ENCODE results near the gene SSR4.

SSR4 gene

DNA sequence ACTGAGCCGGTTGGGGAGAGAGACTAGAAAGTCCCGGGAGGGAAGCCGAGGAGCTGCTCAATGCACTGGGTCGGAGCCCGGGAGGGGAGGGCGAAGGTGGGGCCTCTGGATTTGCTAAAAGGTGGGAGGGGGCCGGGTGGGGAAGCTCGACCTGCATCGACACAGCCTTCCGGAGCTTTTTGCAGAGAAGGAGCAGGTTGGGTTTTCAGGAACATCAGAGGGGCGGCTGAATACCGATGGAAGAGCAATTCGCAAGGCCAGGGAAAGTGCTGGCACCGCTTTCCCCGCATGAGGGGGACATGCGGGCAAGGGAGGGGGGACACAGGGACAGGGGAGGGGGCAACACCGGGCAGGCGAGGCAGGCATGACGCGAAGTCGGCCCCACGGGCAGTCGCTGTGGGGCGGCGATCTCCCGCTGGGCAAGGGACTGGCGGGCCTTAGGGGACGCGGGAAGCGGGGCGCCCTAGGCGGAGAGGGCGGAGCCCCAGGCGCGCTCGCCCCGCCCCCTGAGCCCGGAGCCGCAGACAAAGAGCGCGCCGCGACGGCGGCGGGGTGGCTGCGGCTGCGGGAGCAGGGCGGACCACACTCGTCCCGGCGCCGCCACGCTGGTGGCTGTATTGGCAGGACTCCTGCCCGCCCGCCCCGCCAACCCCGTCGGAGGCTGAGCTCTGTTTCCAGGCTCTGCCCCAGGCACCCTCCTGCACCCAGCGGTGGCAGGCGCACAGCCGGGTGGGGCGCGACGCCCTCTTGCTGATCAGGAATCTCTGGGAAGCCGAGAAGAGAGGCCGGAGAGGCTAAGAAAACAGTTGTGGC lies 24.3 kb downstream of the SSR4 start:
- H3K4me3 ChIP-seq (ENCODE audit: low read depth, low read length), result peak overlapping the region; percentile 27
- no peak overlapping the region for H3K27ac ChIP-seq (ENCODE audit: extremely low read depth, low read depth, low read length)
- no peaks in the 10 kb centered on the region for H3K9me3 ChIP-seq (ENCODE audit: control insufficient read depth, insufficient read depth, low read depth, low read length)
- no peaks in the 10 kb centered on the region for H3K36me3 ChIP-seq (ENCODE audit: control insufficient read depth in 2 of 2, insufficient read depth in 1 of 2, low read length in 2 of 2)
- CTCF ChIA-PET, result interaction anchor here (0.6 to 1.8 kb wide), 3 partner anchors 128 to 878 kb away, joined by 3 to 6 read pairs (median 4); no protein-coding TSS in a partner anchor
- H3K4me1 ChIP-seq (ENCODE audit: control insufficient read depth, insufficient read depth, low read length), result no peaks in the 10 kb centered on the region
- POLR2A ChIA-PET, result interaction anchor here (1.0 to 2.1 kb wide), 6 partner anchors 9 to 153 kb away, joined by 3 to 12 read pairs (median 3); partner anchors contain the start of genes HCFC1, IDH3G and SSR4
- TF ChIP-seq, protein P1, sequence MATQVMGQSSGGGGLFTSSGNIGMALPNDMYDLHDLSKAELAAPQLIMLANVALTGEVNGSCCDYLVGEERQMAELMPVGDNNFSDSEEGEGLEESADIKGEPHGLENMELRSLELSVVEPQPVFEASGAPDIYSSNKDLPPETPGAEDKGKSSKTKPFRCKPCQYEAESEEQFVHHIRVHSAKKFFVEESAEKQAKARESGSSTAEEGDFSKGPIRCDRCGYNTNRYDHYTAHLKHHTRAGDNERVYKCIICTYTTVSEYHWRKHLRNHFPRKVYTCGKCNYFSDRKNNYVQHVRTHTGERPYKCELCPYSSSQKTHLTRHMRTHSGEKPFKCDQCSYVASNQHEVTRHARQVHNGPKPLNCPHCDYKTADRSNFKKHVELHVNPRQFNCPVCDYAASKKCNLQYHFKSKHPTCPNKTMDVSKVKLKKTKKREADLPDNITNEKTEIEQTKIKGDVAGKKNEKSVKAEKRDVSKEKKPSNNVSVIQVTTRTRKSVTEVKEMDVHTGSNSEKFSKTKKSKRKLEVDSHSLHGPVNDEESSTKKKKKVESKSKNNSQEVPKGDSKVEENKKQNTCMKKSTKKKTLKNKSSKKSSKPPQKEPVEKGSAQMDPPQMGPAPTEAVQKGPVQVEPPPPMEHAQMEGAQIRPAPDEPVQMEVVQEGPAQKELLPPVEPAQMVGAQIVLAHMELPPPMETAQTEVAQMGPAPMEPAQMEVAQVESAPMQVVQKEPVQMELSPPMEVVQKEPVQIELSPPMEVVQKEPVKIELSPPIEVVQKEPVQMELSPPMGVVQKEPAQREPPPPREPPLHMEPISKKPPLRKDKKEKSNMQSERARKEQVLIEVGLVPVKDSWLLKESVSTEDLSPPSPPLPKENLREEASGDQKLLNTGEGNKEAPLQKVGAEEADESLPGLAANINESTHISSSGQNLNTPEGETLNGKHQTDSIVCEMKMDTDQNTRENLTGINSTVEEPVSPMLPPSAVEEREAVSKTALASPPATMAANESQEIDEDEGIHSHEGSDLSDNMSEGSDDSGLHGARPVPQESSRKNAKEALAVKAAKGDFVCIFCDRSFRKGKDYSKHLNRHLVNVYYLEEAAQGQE (tag by site-specific recombination; IDR thresholded peaks at IDR 0.05), result no peak
- TF ChIP-seq ZNF473 (tag by site-specific recombination; IDR thresholded peaks at IDR 0.05) (no peak), ZNF521 (tag by site-specific recombination; IDR thresholded peaks at IDR 0.05) (no peak), ZBTB1 (tag by site-specific recombination; IDR thresholded peaks at IDR 0.05) (no peak), ZNF292 (tag by site-specific recombination; IDR thresholded peaks at IDR 0.05; ENCODE audit: borderline replicate concordance, low read depth) (no peak), ZBTB48 (tag by site-specific recombination; IDR thresholded peaks at IDR 0.05) (peak; percentile 96), ZNF76 (tag by site-specific recombination; IDR thresholded peaks at IDR 0.05; ENCODE audit: borderline replicate concordance, low read depth) (no peak), OSR2 (tag by site-specific recombination; IDR thresholded peaks at IDR 0.05) (no peak), HOXA7 (CRISPR knock-in tag; IDR thresholded peaks at IDR 0.05; ENCODE audit: borderline replicate concordance) (no peak), ZNF174 (tag by site-specific recombination; IDR thresholded peaks at IDR 0.05) (no peak), ZBTB21 (tag by site-specific recombination; IDR thresholded peaks at IDR 0.05) (no peak), BCL11A (tag by site-specific recombination; IDR thresholded peaks at IDR 0.05; ENCODE audit: low read depth) (no peak), HOXD13 (CRISPR knock-in tag; IDR thresholded peaks at IDR 0.05; ENCODE audit: borderline replicate concordance) (no peak), ZNF350 (tag by site-specific recombination; IDR thresholded peaks at IDR 0.05) (no peak), TRIM28 (IDR thresholded peaks at IDR 0.05; ENCODE audit: borderline replicate concordance, low read length) (no peak), ZNF146 (tag by site-specific recombination; IDR thresholded peaks at IDR 0.05) (no peak), ELK4 (IDR thresholded peaks at IDR 0.05; ENCODE audit: borderline replicate concordance, low read depth, low read length) (no peak), ZNF24 (tag by site-specific recombination; IDR thresholded peaks at IDR 0.05) (no peak), GLI2 (tag by site-specific recombination; IDR thresholded peaks at IDR 0.05; ENCODE audit: borderline replicate concordance, low read depth) (no peak), ZNF280D (tag by site-specific recombination; IDR thresholded peaks at IDR 0.05) (no peak), FEZF1 (tag by site-specific recombination; IDR thresholded peaks at IDR 0.05) (no peak), ZIC2 (tag by site-specific recombination; IDR thresholded peaks at IDR 0.05) (peak; percentile 87), KLF1 (tag by site-specific recombination; IDR thresholded peaks at IDR 0.05) (0 out of 2 replicates have a peak, but pooled peaks have one; percentile 47), RBAK (tag by site-specific recombination; IDR thresholded peaks at IDR 0.05) (no peak), ZNF214 (tag by site-specific recombination; IDR thresholded peaks at IDR 0.05; ENCODE audit: borderline replicate concordance) (no peak), ZNF311 (tag by site-specific recombination; IDR thresholded peaks at IDR 0.05; ENCODE audit: borderline replicate concordance) (no peak)
- TF ChIP-seq, protein P2, sequence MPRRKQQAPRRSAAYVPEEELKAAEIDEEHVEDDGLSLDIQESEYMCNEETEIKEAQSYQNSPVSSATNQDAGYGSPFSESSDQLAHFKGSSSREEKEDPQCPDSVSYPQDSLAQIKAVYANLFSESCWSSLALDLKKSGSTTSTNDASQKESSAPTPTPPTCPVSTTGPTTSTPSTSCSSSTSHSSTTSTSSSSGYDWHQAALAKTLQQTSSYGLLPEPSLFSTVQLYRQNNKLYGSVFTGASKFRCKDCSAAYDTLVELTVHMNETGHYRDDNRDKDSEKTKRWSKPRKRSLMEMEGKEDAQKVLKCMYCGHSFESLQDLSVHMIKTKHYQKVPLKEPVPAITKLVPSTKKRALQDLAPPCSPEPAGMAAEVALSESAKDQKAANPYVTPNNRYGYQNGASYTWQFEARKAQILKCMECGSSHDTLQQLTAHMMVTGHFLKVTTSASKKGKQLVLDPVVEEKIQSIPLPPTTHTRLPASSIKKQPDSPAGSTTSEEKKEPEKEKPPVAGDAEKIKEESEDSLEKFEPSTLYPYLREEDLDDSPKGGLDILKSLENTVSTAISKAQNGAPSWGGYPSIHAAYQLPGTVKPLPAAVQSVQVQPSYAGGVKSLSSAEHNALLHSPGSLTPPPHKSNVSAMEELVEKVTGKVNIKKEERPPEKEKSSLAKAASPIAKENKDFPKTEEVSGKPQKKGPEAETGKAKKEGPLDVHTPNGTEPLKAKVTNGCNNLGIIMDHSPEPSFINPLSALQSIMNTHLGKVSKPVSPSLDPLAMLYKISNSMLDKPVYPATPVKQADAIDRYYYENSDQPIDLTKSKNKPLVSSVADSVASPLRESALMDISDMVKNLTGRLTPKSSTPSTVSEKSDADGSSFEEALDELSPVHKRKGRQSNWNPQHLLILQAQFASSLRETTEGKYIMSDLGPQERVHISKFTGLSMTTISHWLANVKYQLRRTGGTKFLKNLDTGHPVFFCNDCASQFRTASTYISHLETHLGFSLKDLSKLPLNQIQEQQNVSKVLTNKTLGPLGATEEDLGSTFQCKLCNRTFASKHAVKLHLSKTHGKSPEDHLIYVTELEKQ (tag by site-specific recombination; IDR thresholded peaks at IDR 0.05; ENCODE audit: borderline replicate concordance), result no peak
